Measurements from ENCODE around the gene B3GNT7.

Gene B3GNT7

GRCh38 chr2:231386446-231386845 is 9.1 kb upstream of the B3GNT7 start:
- Histone ChIP-seq H3K4me1 (ENCODE audit: control insufficient read depth, insufficient read depth, low read length, unreplicated experiment) (no peaks in the 10 kb centered on the region), H3K27ac (ENCODE audit: low read depth, low read length) (no peak overlapping the region), H3K79me2 (ENCODE audit: control insufficient read depth, insufficient read depth, low read length, unreplicated experiment) (no peaks in the 10 kb centered on the region), H2AFZ (ENCODE audit: low read length, unreplicated experiment) (no peak overlapping the region), H3K4me3 (ENCODE audit: low read depth, low read length) (no peak overlapping the region), H3K27me3 (ENCODE audit: insufficient read depth, low read length) (no peaks in the 10 kb centered on the region; the same call in 1 of the 2 replicates), H3K36me3 (ENCODE audit: insufficient read depth, low read length) (no peaks in the 10 kb centered on the region; the same call in 1 of the 2 replicates)

GRCh38 chr2:231387904-231388724 is 7.4 kb upstream of the B3GNT7 start:
- Histone ChIP-seq H3K27me3 (ENCODE audit: insufficient read depth, low read length) (no peaks in the 10 kb centered on the region; the same call in 1 of the 2 replicates), H3K36me3 (ENCODE audit: insufficient read depth, low read length) (no peaks in the 10 kb centered on the region; the same call in 1 of the 2 replicates), H3K79me2 (ENCODE audit: control insufficient read depth, insufficient read depth, low read length, unreplicated experiment) (no peaks in the 10 kb centered on the region), H3K4me3 (ENCODE audit: low read depth, low read length) (no peak overlapping the region), H3K4me1 (ENCODE audit: control insufficient read depth, insufficient read depth, low read length, unreplicated experiment) (no peaks in the 10 kb centered on the region), H2AFZ (ENCODE audit: low read length, unreplicated experiment) (no peak overlapping the region), H3K27ac (ENCODE audit: low read depth, low read length) (no peak overlapping the region)

DNA sequence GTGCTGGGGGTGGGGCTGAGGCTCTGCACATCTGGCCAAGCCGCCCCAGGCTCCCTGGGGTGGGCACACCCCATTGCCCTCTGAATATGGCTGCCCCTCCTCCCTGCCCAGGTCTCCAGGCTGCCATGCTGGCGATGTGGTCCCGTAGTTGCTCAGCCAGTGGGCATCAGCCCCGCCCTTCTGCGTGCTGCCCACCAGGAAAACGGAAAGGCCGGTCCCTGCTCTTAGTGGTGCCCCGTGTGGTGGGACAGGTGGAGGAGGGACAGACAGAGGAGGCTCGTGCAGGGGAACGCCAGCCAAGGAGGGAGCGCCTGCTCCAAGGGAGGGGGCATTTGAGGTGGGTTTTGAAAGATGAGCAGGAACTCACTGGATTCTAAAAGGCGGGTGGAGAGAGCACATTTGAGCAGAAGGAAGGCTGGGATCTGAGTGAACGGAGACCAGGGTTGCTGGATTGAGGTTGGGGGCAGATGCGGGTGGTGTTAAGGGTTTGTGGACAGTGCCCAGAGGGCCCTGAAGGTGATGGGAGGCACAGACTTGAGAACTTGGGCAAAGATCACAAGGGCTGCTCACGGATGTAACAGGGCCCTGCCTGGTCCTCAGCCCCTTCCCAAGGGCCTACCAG is 6.7 kb upstream of the B3GNT7 start:
- Histone ChIP-seq H3K27ac (ENCODE audit: low read depth, low read length) (no peak overlapping the region), H2AFZ (ENCODE audit: low read length, unreplicated experiment) (no peak overlapping the region), H3K4me1 (ENCODE audit: control insufficient read depth, insufficient read depth, low read length, unreplicated experiment) (no peaks in the 10 kb centered on the region), H3K36me3 (ENCODE audit: insufficient read depth, low read length) (no peaks in the 10 kb centered on the region; the same call in 1 of the 2 replicates), H3K79me2 (ENCODE audit: control insufficient read depth, insufficient read depth, low read length, unreplicated experiment) (no peaks in the 10 kb centered on the region), H3K27me3 (ENCODE audit: insufficient read depth, low read length) (no peaks in the 10 kb centered on the region; the same call in 1 of the 2 replicates), H3K4me3 (ENCODE audit: low read depth, low read length) (no peak overlapping the region)

DNA sequence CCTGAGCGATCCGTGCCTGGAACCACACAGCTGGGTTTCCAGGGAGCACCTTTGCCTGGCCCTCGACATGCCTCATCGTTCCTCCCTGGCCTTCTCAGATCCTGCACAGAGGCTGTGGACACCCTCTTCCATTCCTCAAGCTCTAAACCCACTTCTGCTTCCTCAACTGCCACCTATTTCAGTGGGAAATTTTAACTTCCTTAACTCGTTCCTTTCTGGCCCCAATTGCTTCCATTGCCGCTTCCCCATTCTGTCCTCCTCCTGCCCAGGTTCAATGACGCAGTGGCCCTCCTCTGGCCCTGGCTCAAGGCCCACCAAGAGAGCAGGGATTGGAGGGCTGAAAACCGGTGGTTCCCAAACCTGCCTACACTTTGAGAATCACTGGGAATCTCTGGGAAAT is 4.8 kb upstream of the B3GNT7 start:
- Histone ChIP-seq H3K27ac (ENCODE audit: low read depth, low read length) (no peak overlapping the region), H3K79me2 (ENCODE audit: control insufficient read depth, insufficient read depth, low read length, unreplicated experiment) (no peaks in the 10 kb centered on the region), H3K4me3 (ENCODE audit: low read depth, low read length) (no peak overlapping the region), H3K4me1 (ENCODE audit: control insufficient read depth, insufficient read depth, low read length, unreplicated experiment) (no peaks in the 10 kb centered on the region), H3K36me3 (ENCODE audit: insufficient read depth, low read length) (no peaks in the 10 kb centered on the region), H2AFZ (ENCODE audit: low read length, unreplicated experiment) (no peak overlapping the region), H3K27me3 (ENCODE audit: insufficient read depth, low read length) (peaks cover 13% of the 10 kb centered on the region)

- Histone ChIP-seq H3K27ac (ENCODE audit: low read depth, low read length) (no peak overlapping the region), H2AFZ (ENCODE audit: low read length, unreplicated experiment) (no peak overlapping the region), H3K4me1 (ENCODE audit: control insufficient read depth, insufficient read depth, low read length, unreplicated experiment) (no peaks in the 10 kb centered on the region), H3K27me3 (ENCODE audit: insufficient read depth, low read length) (peaks cover 22% of the 10 kb centered on the region), H3K36me3 (ENCODE audit: insufficient read depth, low read length) (no peaks in the 10 kb centered on the region), H3K79me2 (ENCODE audit: control insufficient read depth, insufficient read depth, low read length, unreplicated experiment) (no peaks in the 10 kb centered on the region), H3K4me3 (ENCODE audit: low read depth, low read length) (no peak overlapping the region)
Measured at GRCh38 chr2:231391981-231392380, 3.5 kb upstream of the B3GNT7 start.

- peaks cover 27% of the 10 kb centered on the region for H3K27me3 ChIP-seq (ENCODE audit: insufficient read depth, low read length)
- no peak overlapping the region for H3K4me3 ChIP-seq (ENCODE audit: low read depth, low read length)
- H3K79me2 ChIP-seq (ENCODE audit: control insufficient read depth, insufficient read depth, low read length, unreplicated experiment), result no peaks in the 10 kb centered on the region
- H3K36me3 ChIP-seq (ENCODE audit: insufficient read depth, low read length), result no peaks in the 10 kb centered on the region
- no peaks in the 10 kb centered on the region for H3K4me1 ChIP-seq (ENCODE audit: control insufficient read depth, insufficient read depth, low read length, unreplicated experiment)
- H3K27ac ChIP-seq (ENCODE audit: low read depth, low read length), result no peak overlapping the region
- no peak overlapping the region for H2AFZ ChIP-seq (ENCODE audit: low read length, unreplicated experiment)
Measured at GRCh38 chr2:231392431-231393148, 2.9 kb upstream of the B3GNT7 start.

DNA sequence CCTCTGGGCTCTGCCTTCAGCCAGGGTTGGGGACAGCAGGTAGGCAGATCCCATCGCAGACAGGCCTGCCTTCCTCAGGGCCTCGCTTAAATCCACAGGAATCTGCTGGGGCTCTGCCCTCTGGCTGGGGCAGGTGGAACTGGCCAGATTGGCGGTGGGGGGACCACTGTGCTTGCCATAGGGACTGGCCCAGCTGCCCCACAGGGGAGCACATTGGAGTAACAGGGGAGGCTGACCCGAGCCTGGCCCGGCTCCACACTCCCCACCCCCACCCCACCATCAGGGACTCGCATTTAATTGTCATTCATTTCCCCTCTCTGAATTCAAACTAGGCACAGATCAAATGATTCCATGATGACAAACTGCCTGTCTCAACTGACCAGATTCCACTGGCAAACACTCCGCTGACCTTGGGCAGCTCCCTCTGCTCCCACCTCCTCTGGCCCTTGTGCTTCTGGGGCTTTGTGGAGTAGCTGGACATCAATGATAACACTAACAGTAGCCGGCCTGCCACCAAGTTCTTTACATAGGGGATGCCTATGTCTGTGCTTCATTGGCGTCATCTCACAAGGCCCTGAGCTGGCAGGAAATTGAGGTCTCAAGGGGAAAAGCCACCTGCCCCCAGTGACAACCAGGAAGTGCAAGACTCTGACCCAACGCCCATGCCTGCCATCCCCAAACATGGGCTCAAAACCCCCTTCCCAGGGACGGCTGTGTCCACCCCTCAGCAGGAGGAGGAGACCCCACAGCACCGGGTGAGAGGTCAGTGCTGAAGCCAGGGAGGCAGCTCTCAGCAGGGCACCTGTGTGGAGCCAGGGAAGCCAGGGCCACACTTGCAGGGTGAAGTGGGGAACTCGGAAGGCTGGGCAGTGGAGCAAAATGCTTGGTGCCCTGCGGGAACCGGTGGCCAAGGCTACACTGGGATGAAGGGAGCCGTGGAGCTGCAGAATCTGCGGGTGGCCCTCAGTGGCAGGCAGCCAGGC is 2.1 kb upstream of the B3GNT7 start:
- Histone ChIP-seq H3K36me3 (ENCODE audit: insufficient read depth, low read length) (no peaks in the 10 kb centered on the region), H3K27ac (ENCODE audit: low read depth, low read length) (no peak overlapping the region), H3K4me3 (ENCODE audit: low read depth, low read length) (no peak overlapping the region), H2AFZ (ENCODE audit: low read length, unreplicated experiment) (no peak overlapping the region), H3K4me1 (ENCODE audit: control insufficient read depth, insufficient read depth, low read length, unreplicated experiment) (no peaks in the 10 kb centered on the region), H3K27me3 (ENCODE audit: insufficient read depth, low read length) (peaks cover 27% of the 10 kb centered on the region), H3K79me2 (ENCODE audit: control insufficient read depth, insufficient read depth, low read length, unreplicated experiment) (no peaks in the 10 kb centered on the region)

DNA sequence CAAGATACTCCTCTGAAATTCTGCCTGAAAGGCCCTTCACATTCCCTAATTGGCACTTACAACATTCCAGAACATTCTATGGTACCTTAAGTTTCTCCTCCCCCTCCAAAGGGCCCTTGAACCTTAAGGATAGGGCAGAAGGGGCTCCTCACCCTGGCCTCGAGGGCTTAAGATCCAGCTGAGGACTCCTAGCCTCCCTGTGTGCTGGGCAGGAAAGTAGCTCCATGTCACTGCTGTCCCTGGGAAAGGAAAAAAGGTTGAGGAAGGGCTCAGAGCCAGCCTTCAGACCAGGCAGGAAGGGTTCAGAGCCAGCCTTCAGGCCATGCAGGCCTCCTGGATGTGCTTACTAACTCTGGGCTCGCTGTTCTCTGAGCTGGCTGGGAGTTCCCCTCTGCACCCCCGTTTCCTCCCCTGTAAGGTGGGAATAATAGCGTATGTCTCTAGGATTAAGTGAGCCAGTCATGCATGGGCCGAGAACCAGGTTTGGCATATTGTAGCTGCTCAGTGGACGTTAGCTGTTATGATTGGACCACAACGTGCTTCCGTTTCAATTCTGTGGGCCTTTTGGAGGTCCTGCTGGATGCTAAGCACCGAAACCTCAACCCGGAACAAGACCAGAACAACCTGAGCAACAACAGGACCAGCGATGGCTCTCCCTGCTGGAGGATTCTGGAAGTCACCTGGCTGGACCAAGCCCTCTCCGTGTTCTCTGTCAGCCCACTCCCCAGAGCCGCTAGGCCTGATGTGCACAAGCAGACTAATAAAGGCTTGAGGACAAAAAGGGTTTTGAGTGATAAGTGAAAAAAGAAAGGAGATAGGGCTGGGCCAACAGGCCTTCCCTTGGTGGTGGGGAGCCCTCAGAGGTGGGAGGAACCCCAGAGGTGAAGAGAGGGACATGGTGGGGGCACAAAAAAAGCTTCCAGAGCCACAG is 1.0 kb upstream of the B3GNT7 start:
- peaks cover 27% of the 10 kb centered on the region for H3K27me3 ChIP-seq (ENCODE audit: insufficient read depth, low read length)
- no peaks in the 10 kb centered on the region for H3K36me3 ChIP-seq (ENCODE audit: insufficient read depth, low read length)
- no peaks in the 10 kb centered on the region for H3K79me2 ChIP-seq (ENCODE audit: control insufficient read depth, insufficient read depth, low read length, unreplicated experiment)
- H2AFZ ChIP-seq (ENCODE audit: low read length, unreplicated experiment), result no peak overlapping the region
- no peaks in the 10 kb centered on the region for H3K4me1 ChIP-seq (ENCODE audit: control insufficient read depth, insufficient read depth, low read length, unreplicated experiment)
- H3K27ac ChIP-seq (ENCODE audit: low read depth, low read length), result no peak overlapping the region
- no peak overlapping the region for H3K4me3 ChIP-seq (ENCODE audit: low read depth, low read length)

- H3K79me2 ChIP-seq (ENCODE audit: control insufficient read depth, insufficient read depth, low read length, unreplicated experiment), result no peaks in the 10 kb centered on the region
- peaks cover 6% of the 10 kb centered on the region for H3K4me1 ChIP-seq (ENCODE audit: control insufficient read depth, insufficient read depth, low read length, unreplicated experiment)
- H2AFZ ChIP-seq (ENCODE audit: low read length, unreplicated experiment), result no peak overlapping the region
- no peaks in the 10 kb centered on the region for H3K36me3 ChIP-seq (ENCODE audit: insufficient read depth, low read length)
- H3K27ac ChIP-seq (ENCODE audit: low read depth, low read length), result no peak overlapping the region
- H3K4me3 ChIP-seq (ENCODE audit: low read depth, low read length), result no peak overlapping the region
- peaks cover 27% of the 10 kb centered on the region for H3K27me3 ChIP-seq (ENCODE audit: insufficient read depth, low read length)
Measured at GRCh38 chr2:231396058-231396821, 730 bp downstream of the B3GNT7 start.

Data from ACC112 (cell line).